K562 (cell line): ENCODE measurements around the gene RNF207. TPM values are rescaled to one million over a fixed set of nuclear protein-coding genes. Genes with fewer than 3 reads are reported as not detected.

ENCODE experiments used
- BCLAF1 ChIP-seq, 2 experiments: fragments of 450-650 bp in 1 of 2; IDR thresholded peaks; 2 replicates each; pipeline ENCODE4 v1.6.1; 2011 to 2017; ENCODE audit warnings: low read depth in 2 of 2, antibody characterized with exemption in 1 of 2, borderline replicate concordance in 1 of 2, low read length in 1 of 2, mild to moderate bottlenecking in 1 of 2, mixed read lengths in 1 of 2; ENCODE audit not compliant: control insufficient read depth in 1 of 2
- ETV6 ChIP-seq, 3 experiments: fragments of 150-350 bp in 1 of 3; sonication (generic) in 1 of 3; formaldehyde crosslinking in 1 of 3; IDR thresholded peaks; 2 replicates each; pipeline versions ENCODE4 v1.6.1 to v1.8.0; 2014 to 2022; ENCODE audit warnings: borderline replicate concordance in 2 of 3, low read depth in 2 of 3, antibody characterized with exemption in 1 of 3, low read length in 1 of 3, mild to moderate bottlenecking in 1 of 3, missing genetic modification reagents in 1 of 3
- ID3 ChIP-seq, 2 experiments: fragments of 250-450 bp in 1 of 2; fragments of 450-650 bp in 1 of 2; sonication (Bioruptor Pico) in 1 of 2; IDR thresholded peaks; 2 replicates each; pipeline versions ENCODE4 v1.6.1 to v1.8.0; 2016 to 2021; ENCODE audit warnings: mild to moderate bottlenecking in 2 of 2, moderate library complexity in 2 of 2, missing compliant biosample characterization in 1 of 2, missing genetic modification characterization in 1 of 2
- MLX ChIP-seq, 2 experiments: fragments of 450-650 bp in 1 of 2; sonication (generic) in 1 of 2; formaldehyde crosslinking; conservative IDR thresholded peaks; 2 replicates each; pipeline versions ENCODE4 v1.4.0 to v1.8.1; 2020 to 2022; ENCODE audit warnings: mild to moderate bottlenecking in 1 of 2, missing genetic modification reagents in 1 of 2
- NFIC ChIP-seq: fragments of 450-650 bp; IDR thresholded peaks from 2 replicates; pipeline ENCODE4 v1.6.1; 2017; ENCODE audit warnings: mild to moderate bottlenecking, inconsistent platforms
- POLR2G ChIP-seq: fragments of 200-400 bp; formaldehyde crosslinking; IDR thresholded peaks from 2 replicates; pipeline ENCODE4 v1.6.1; 2017; ENCODE audit warnings: low read depth, mild to moderate bottlenecking, antibody characterized with exemption, low read length, moderate library complexity
- SP1 ChIP-seq: sonication (generic); formaldehyde crosslinking; IDR thresholded peaks from 2 replicates; pipeline ENCODE4 v1.8.1; 2022; ENCODE audit warnings: mild to moderate bottlenecking, missing genetic modification reagents
- ZFP91 ChIP-seq: sonication (generic); formaldehyde crosslinking; IDR thresholded peaks from 2 replicates; pipeline ENCODE4 v1.8.0; 2022; ENCODE audit warnings: mild to moderate bottlenecking, missing genetic modification reagents
- ZFX ChIP-seq: sonication (generic); formaldehyde crosslinking; IDR thresholded peaks from 2 replicates; pipeline ENCODE4 v1.8.0; 2022; ENCODE audit warnings: mild to moderate bottlenecking, missing genetic modification reagents, moderate library complexity
- polyA plus RNA-seq, 8 experiments: library from polyadenylated mRNA; depleted of rRNA in 4 of 8; stranded (reverse) in 5 of 8; unstranded in 3 of 8; fragments of >200 nt; fragmentation: Nextera tagmentation in 2 of 8; fragmentation: Illumina TruSeq in 1 of 8; extraction: Ambion mirVana in 2 of 8; extraction: Trizol in 1 of 8; gene quantifications; 2 replicates each; pipeline versions ENCODE4 v1.2.1 to v1.2.3, GENCODE V29; 2011 to 2014; ENCODE audit warnings: inconsistent platforms in 1 of 8, missing spikeins in 1 of 8
- total RNA-seq, 7 experiments: library from RNA; depleted of rRNA in 6 of 7; stranded (reverse); fragments of >200 nt in 6 of 7; fragmentation: Illumina TruSeq in 2 of 7; extraction: Trizol in 2 of 7; gene quantifications; 2 replicates each; pipeline versions ENCODE4 v1.2.1 to v1.2.3, GENCODE V29; 2011 to 2021; ENCODE audit warnings: low replicate concordance in 1 of 7

The RNF207 gene
- total and polyA plus RNA-seq, 9 of the 15 experiments (the other 6 are each of a cell fraction or from before 2014, with no cell fraction given): 2.7 to 30.6 (median 12.9) TPM

GRCh38 chr1:6208723-6209660 lies 3.1 kb downstream of the RNF207 start (continued):
- peak; percentile 81 for TF ChIP-seq ZFX (CRISPR knock-in tag)
- TF ChIP-seq ZFP91: peak; percentile 71; the same call in 1 of the 2 replicates
- TF ChIP-seq ID3 (CRISPR knock-in tag; IDR thresholded peaks at IDR 0.05): no peak
- TF ChIP-seq ID3 (tag; IDR thresholded peaks at IDR 0.05): 0 out of 2 replicates have a peak, but pooled peaks have one; percentile 55
- TF ChIP-seq ETV6 (IDR thresholded peaks at IDR 0.05; ENCODE audit: borderline replicate concordance in 1 of 2, low read depth in 2 of 2, low read length in 1 of 2): no peak
- peak; percentile 91; the same call in 1 of the 2 replicates for TF ChIP-seq ETV6 (CRISPR knock-in tag; IDR thresholded peaks at IDR 0.05; ENCODE audit: borderline replicate concordance)
- 0 out of 2 replicates have a peak, but pooled peaks have one; percentile 7 for TF ChIP-seq NFIC
- TF ChIP-seq MLX (CRISPR knock-in tag; conservative IDR thresholded peaks at IDR 0.05): no peak
- peak; percentile 52 for TF ChIP-seq SP1 (CRISPR knock-in tag)
- TF ChIP-seq BCLAF1 (IDR thresholded peaks at IDR 0.05; ENCODE audit: borderline replicate concordance in 1 of 2, control insufficient read depth in 1 of 2, low read depth in 2 of 2, low read length in 1 of 2): no peak
- TF ChIP-seq POLR2G: peak; percentile 79
